HL-60 (cell line): ENCODE results near the gene LCOR.
"Not testable (repeated sequence)": the region's sequence is repeated elsewhere in the genome, so short reads cannot be mapped to it uniquely, and the experiment has no call there.

Source experiments
- DNase-seq, 2 experiments: peaks; one replicate each; pipeline ENCODE4 v3.0.0-alpha.2; 2010 to 2020; ENCODE audit warnings: low read depth in 1 of 2, low spot score in 1 of 2
- H3K27ac ChIP-seq: fragments of 250-450 bp; sonication (Bioruptor Pico); replicated peaks from 2 replicates; pipeline ENCODE4 v1.5.1; 2020; ENCODE audit warnings: mild to moderate bottlenecking, moderate library complexity
- H3K27me3 ChIP-seq: fragments of 250-450 bp; sonication (Bioruptor Pico); 2 replicates; pipeline ENCODE4 v1.5.1; 2021; ENCODE audit warnings: mild to moderate bottlenecking, moderate library complexity; ENCODE audit not compliant: insufficient read depth, poor library complexity, severe bottlenecking
- H3K4me3 ChIP-seq: replicated peaks from 2 replicates; pipeline ENCODE4 v1.5.1; 2011; ENCODE audit warnings: mild to moderate bottlenecking, control low read depth, low read length; ENCODE audit not compliant: insufficient read depth
- GABPA ChIP-seq: IDR thresholded peaks from 2 replicates; pipeline ENCODE4 v1.6.1; 2012; ENCODE audit warnings: low read depth
- POLR2AphosphoS5 ChIP-seq: IDR thresholded peaks from 2 replicates; pipeline ENCODE4 v1.6.1; 2012; ENCODE audit warnings: low read depth
- SPI1 ChIP-seq: IDR thresholded peaks from 2 replicates; pipeline ENCODE4 v1.6.1; 2012; ENCODE audit warnings: low read depth, mild to moderate bottlenecking, borderline replicate concordance
- TF ChIP-seq, protein P1 (sequence below): IDR thresholded peaks from one replicate; pipeline ENCODE4 v1.5.1; 2011; ENCODE audit warnings: low read length, control low read depth, inconsistent platforms; ENCODE audit not compliant: insufficient read depth
- TF ChIP-seq, protein P2 (sequence below): IDR thresholded peaks from 2 replicates; pipeline ENCODE4 v1.6.1; 2012; ENCODE audit warnings: low read depth; ENCODE audit not compliant: insufficient replicate concordance

The LCOR gene

DNA sequence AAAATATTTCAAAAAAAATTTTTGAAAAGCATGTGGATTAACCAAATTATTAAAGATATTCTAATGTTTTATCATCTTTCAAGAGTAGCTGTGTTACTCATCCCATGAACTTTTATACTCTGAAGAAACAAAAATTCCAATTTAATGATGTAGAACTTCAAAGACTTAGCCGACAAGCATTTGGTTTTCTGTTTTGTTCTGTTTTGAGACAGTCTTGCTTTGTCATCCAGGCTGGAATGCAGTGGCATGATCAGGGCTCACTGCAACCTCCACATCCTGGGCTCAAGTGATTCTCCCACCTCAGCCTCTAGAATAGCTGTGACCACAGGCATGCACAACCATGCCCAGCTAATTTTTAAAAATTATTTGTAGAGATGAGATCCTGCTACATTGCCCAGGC is 17.8 kb upstream of the LCOR start:
- H3K27me3 ChIP-seq = no peaks in the 10 kb centered on the region
- H3K4me3 ChIP-seq = no peak overlapping the region
- TF ChIP-seq POLR2AphosphoS5 (no peak), SPI1 (no peak)
- DNase-seq = no peak
- H3K27ac ChIP-seq = no peak overlapping the region

GRCh38 chr10:96818971-96819370 is 13.1 kb upstream of the LCOR start:
- DNase-seq, H3K27ac ChIP-seq, H3K27me3 ChIP-seq, H3K4me3 ChIP-seq: not testable (repeated sequence)

GRCh38 chr10:96820765-96821164 is 11.3 kb upstream of the LCOR start:
- no peak overlapping the region for H3K27ac ChIP-seq
- TF ChIP-seq, protein P1, sequence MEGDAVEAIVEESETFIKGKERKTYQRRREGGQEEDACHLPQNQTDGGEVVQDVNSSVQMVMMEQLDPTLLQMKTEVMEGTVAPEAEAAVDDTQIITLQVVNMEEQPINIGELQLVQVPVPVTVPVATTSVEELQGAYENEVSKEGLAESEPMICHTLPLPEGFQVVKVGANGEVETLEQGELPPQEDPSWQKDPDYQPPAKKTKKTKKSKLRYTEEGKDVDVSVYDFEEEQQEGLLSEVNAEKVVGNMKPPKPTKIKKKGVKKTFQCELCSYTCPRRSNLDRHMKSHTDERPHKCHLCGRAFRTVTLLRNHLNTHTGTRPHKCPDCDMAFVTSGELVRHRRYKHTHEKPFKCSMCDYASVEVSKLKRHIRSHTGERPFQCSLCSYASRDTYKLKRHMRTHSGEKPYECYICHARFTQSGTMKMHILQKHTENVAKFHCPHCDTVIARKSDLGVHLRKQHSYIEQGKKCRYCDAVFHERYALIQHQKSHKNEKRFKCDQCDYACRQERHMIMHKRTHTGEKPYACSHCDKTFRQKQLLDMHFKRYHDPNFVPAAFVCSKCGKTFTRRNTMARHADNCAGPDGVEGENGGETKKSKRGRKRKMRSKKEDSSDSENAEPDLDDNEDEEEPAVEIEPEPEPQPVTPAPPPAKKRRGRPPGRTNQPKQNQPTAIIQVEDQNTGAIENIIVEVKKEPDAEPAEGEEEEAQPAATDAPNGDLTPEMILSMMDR = no peak
- TF ChIP-seq SPI1 (no peak), GABPA (no peak), POLR2AphosphoS5 (no peak)
- TF ChIP-seq, protein P2, sequence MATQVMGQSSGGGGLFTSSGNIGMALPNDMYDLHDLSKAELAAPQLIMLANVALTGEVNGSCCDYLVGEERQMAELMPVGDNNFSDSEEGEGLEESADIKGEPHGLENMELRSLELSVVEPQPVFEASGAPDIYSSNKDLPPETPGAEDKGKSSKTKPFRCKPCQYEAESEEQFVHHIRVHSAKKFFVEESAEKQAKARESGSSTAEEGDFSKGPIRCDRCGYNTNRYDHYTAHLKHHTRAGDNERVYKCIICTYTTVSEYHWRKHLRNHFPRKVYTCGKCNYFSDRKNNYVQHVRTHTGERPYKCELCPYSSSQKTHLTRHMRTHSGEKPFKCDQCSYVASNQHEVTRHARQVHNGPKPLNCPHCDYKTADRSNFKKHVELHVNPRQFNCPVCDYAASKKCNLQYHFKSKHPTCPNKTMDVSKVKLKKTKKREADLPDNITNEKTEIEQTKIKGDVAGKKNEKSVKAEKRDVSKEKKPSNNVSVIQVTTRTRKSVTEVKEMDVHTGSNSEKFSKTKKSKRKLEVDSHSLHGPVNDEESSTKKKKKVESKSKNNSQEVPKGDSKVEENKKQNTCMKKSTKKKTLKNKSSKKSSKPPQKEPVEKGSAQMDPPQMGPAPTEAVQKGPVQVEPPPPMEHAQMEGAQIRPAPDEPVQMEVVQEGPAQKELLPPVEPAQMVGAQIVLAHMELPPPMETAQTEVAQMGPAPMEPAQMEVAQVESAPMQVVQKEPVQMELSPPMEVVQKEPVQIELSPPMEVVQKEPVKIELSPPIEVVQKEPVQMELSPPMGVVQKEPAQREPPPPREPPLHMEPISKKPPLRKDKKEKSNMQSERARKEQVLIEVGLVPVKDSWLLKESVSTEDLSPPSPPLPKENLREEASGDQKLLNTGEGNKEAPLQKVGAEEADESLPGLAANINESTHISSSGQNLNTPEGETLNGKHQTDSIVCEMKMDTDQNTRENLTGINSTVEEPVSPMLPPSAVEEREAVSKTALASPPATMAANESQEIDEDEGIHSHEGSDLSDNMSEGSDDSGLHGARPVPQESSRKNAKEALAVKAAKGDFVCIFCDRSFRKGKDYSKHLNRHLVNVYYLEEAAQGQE = no peak
- DNase-seq = no peak
- H3K4me3 ChIP-seq = no peak overlapping the region
- H3K27me3 ChIP-seq = no peaks in the 10 kb centered on the region

DNA sequence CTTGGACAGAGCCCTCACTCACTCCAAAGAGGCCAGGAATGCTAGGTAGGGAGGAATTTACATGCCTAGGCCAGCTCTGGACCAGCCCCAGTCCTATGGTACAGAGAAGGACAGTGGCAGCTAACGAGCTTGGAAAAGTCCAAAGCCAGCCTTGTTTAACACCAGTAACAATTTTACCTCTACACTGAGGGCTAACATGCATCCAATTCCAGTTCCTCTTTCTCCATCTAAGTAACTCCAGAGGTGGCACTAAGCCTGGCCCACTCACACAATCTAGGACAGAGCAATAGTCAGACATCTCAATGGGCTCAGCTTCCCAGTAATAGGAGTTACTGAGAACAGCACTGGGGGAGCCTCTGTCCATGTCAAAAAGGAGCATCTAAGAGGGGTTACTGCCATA is 5.7 kb upstream of the LCOR start:
- Histone ChIP-seq H3K4me3 (no peak overlapping the region), H3K27ac (no peak overlapping the region), H3K27me3 (no peaks in the 10 kb centered on the region)
- no peak for DNase-seq
- TF ChIP-seq, protein P1 = no peak
- no peak for TF ChIP-seq GABPA
- peak; percentile 85 for TF ChIP-seq SPI1

- TF ChIP-seq POLR2AphosphoS5 = no peak
- TF ChIP-seq, protein P1 = no peak
- TF ChIP-seq, protein P2 = no peak
- no peak for TF ChIP-seq GABPA
- TF ChIP-seq SPI1 = no peak
- no peak overlapping the region for H3K4me3 ChIP-seq
- H3K27ac ChIP-seq = no peak overlapping the region
- H3K27me3 ChIP-seq = no peaks in the 10 kb centered on the region
- no peak for DNase-seq
Measured at GRCh38 chr10:96828609-96829008, 3.5 kb upstream of the LCOR start.
